ENCODE measurements around the gene ADAM22. TPM values are rescaled to one million over a fixed set of nuclear protein-coding genes. Genes with fewer than 3 reads are reported as not detected.

Gene ADAM22
- total and polyA plus RNA-seq, 7 donors = under 0.01 to 3.5 (median 1.4) TPM

GRCh38 chr7:87926581-87927461 is 7.2 kb upstream of the ADAM22 start:
- Histone ChIP-seq H3K4me1 (no peaks in the 10 kb centered on the region), H3K27ac (no peak overlapping the region), H3K4me3 (no peak overlapping the region), H3K36me3 (no peaks in the 10 kb centered on the region), H3K27me3 (no peaks in the 10 kb centered on the region), H3K9me3 (no peaks in the 10 kb centered on the region)
- DNase-seq = no peak
- WGBS, 2 donors = 34 to 47% methylated on average over 6 of the region's 6 CpGs
- intact Hi-C loops (cut with DNase I) = no loop called here
- no peak for TF ChIP-seq POLR2A (IDR thresholded peaks at IDR 0.05)
- no peak for TF ChIP-seq POLR2AphosphoS5 (IDR thresholded peaks at IDR 0.05)
- no peak for TF ChIP-seq EP300 (IDR thresholded peaks at IDR 0.05)
- no peak for TF ChIP-seq CTCF (IDR thresholded peaks at IDR 0.05)

GRCh38 chr7:87933605-87933952 is 472 bp upstream of the ADAM22 start:
- Histone ChIP-seq H3K27me3 (peaks cover 0 to 8% (median 0%) of the 10 kb centered on the region in 3 donors), H3K36me3 (no peaks in the 10 kb centered on the region), H3K4me3 (peak overlapping the region; percentile 48 to 76 (median 64)), H3K9me3 (no peaks in the 10 kb centered on the region), H3K4me1 (peaks cover 0 to 16% (median 11%) of the 10 kb centered on the region in 4 donors), H3K27ac (peak overlapping the region in 1 of 4 donors; percentile 65)
- DNase-seq = no peak
- intact Hi-C loops (cut with DNase I) = loop anchor here (5.0 kb wide), 1 partner anchor 56 kb away; the partner anchor contains the start of genes DBF4 and SLC25A40
- WGBS, 2 donors = 4 to 11% methylated on average over 9 of the region's 9 CpGs
- TF ChIP-seq POLR2A (IDR thresholded peaks at IDR 0.05) = no peak
- no peak for TF ChIP-seq EP300 (IDR thresholded peaks at IDR 0.05)
- no peak for TF ChIP-seq POLR2AphosphoS5 (IDR thresholded peaks at IDR 0.05)

GRCh38 chr7:87934699-87935383 is 790 bp downstream of the ADAM22 start:
- no peaks in the 10 kb centered on the region for H3K36me3 ChIP-seq
- DNase-seq = no peak
- H3K9me3 ChIP-seq = no peaks in the 10 kb centered on the region
- TF ChIP-seq CTCF (IDR thresholded peaks at IDR 0.05) (no peak), POLR2AphosphoS5 (IDR thresholded peaks at IDR 0.05) (no peak), POLR2A (IDR thresholded peaks at IDR 0.05) (no peak), EP300 (IDR thresholded peaks at IDR 0.05) (no peak)
- H3K27ac ChIP-seq = peak overlapping the region in 1 of 4 donors; percentile 65
- peaks cover 0 to 16% (median 11%) of the 10 kb centered on the region in 4 donors for H3K4me1 ChIP-seq
- 5% methylated on average over 47 of the region's 47 CpGs for WGBS, 2 donors
- H3K4me3 ChIP-seq = peak overlapping the region; percentile 48 to 76 (median 64)
- intact Hi-C loops (cut with DNase I) = loop anchor here (5.0 kb wide), 1 partner anchor 58 kb away; the partner anchor contains the start of genes DBF4 and SLC25A40
- H3K27me3 ChIP-seq = peaks cover 0 to 8% (median 0%) of the 10 kb centered on the region in 3 donors

- DNase-seq = no peak
- TF ChIP-seq POLR2A (IDR thresholded peaks at IDR 0.05) (no peak), EP300 (IDR thresholded peaks at IDR 0.05) (no peak), CTCF (IDR thresholded peaks at IDR 0.05) (no peak), POLR2AphosphoS5 (IDR thresholded peaks at IDR 0.05) (no peak)
- no peaks in the 10 kb centered on the region for H3K9me3 ChIP-seq
- H3K4me1 ChIP-seq = peaks cover 0 to 16% (median 11%) of the 10 kb centered on the region in 4 donors
- H3K36me3 ChIP-seq = no peaks in the 10 kb centered on the region
- H3K4me3 ChIP-seq = peak overlapping the region in 3 of 4 donors; percentile 54 to 76 (median 75)
- H3K27ac ChIP-seq = no peak overlapping the region
- intact Hi-C loops (cut with DNase I) = no loop called here
- peaks cover 0 to 8% (median 0%) of the 10 kb centered on the region in 3 donors for H3K27me3 ChIP-seq
- 56 to 60% methylated on average over 8 of the region's 8 CpGs for WGBS, 2 donors
Measured at GRCh38 chr7:87935384-87935706, 1.3 kb downstream of the ADAM22 start.

- Histone ChIP-seq H3K27ac (no peak overlapping the region), H3K4me1 (no peaks in the 10 kb centered on the region), H3K27me3 (no peaks in the 10 kb centered on the region), H3K9me3 (no peaks in the 10 kb centered on the region), H3K36me3 (no peaks in the 10 kb centered on the region), H3K4me3 (no peak overlapping the region)
- TF ChIP-seq POLR2AphosphoS5 (IDR thresholded peaks at IDR 0.05) (no peak), EP300 (IDR thresholded peaks at IDR 0.05) (no peak), POLR2A (IDR thresholded peaks at IDR 0.05) (no peak), CTCF (IDR thresholded peaks at IDR 0.05) (no peak)
- intact Hi-C loops (cut with DNase I) = no loop called here
- WGBS, 2 donors = 88 to 94% methylated on average over 4 of the region's 4 CpGs
- DNase-seq = no peak
Measured at GRCh38 chr7:87941138-87941537, 7.1 kb downstream of the ADAM22 start.
